SK-N-MC (cell line): Measurements from ENCODE around the gene POU3F1.
A peak's percentile ranks its signal among the peaks of the same experiment; 100 is the strongest.

Experiments
- DNase-seq: peaks from one replicate; pipeline ENCODE4 v3.0.0-alpha.2; 2011; ENCODE audit warnings: low read depth, low spot score
- H3K27ac ChIP-seq: fragments of 200-600 bp; sonication (generic); 2 replicates; pipeline ENCODE4 v1.5.1; 2016; ENCODE audit warnings: mixed run types
- H3K36me3 ChIP-seq: fragments of 200-600 bp; sonication (generic); 2 replicates; pipeline ENCODE4 v1.6.1; 2017; ENCODE audit warnings: antibody characterized with exemption, low read length, mixed read lengths; ENCODE audit not compliant: insufficient read depth
- H3K4me3 ChIP-seq: fragments of 200-600 bp; sonication (generic); 2 replicates; pipeline ENCODE4 v1.5.1; 2016
- H3K9ac ChIP-seq: fragments of 200-600 bp; sonication (generic); 2 replicates; pipeline ENCODE4 v1.8.0; 2017; ENCODE audit warnings: mixed run types, mixed read lengths; ENCODE audit not compliant: insufficient read length
- H3K9me3 ChIP-seq: fragments of 200-600 bp; sonication (generic); 2 replicates; pipeline ENCODE4 v1.6.1; 2017; ENCODE audit warnings: low read depth, mild to moderate bottlenecking, antibody characterized with exemption, low read length, moderate library complexity, mixed read lengths
- EZH2 ChIP-seq: fragments of 200-600 bp; sonication (generic); IDR thresholded peaks from one replicate; pipeline ENCODE4 v1.6.1; 2017; ENCODE audit warnings: antibody characterized with exemption
- FOXP2 ChIP-seq: optimal IDR thresholded peaks from 2 replicates; pipeline ENCODE3; 2011; ENCODE audit warnings: mild to moderate bottlenecking, moderate library complexity; ENCODE audit not compliant: insufficient read depth; ENCODE audit errors: extremely low read length, control extremely low read depth
- POLR2AphosphoS5 ChIP-seq: IDR thresholded peaks from 2 replicates; pipeline ENCODE4 v1.6.1; 2012; ENCODE audit warnings: mild to moderate bottlenecking, low read depth, low read length, borderline replicate concordance

POU3F1 gene

GRCh38 chr1:38000529-38001455 lies 45.8 kb downstream of the POU3F1 start:
- no peak for DNase-seq
- H3K9ac ChIP-seq = peak overlapping the region; percentile 75
- no peaks in the 10 kb centered on the region for H3K9me3 ChIP-seq
- TF ChIP-seq EZH2 (no peak), POLR2AphosphoS5 (no peak), FOXP2 (no peak)
- peaks cover 26% of the 10 kb centered on the region for H3K36me3 ChIP-seq
- peak overlapping the region; percentile 68 for H3K4me3 ChIP-seq
- H3K27ac ChIP-seq = peak overlapping the region; percentile 97

- DNase-seq = no peak
- peaks cover 26% of the 10 kb centered on the region for H3K36me3 ChIP-seq
- peak overlapping the region; percentile 75 for H3K9ac ChIP-seq
- H3K9me3 ChIP-seq = no peaks in the 10 kb centered on the region
- TF ChIP-seq POLR2AphosphoS5 (no peak), EZH2 (no peak), FOXP2 (no peak)
- peak overlapping the region; percentile 68 for H3K4me3 ChIP-seq
- peak overlapping the region; percentile 97 for H3K27ac ChIP-seq
Measured at GRCh38 chr1:38000233-38000528, 46.4 kb downstream of the POU3F1 start.

- peak overlapping the region; percentile 68 for H3K4me3 ChIP-seq
- no peak for DNase-seq
Measured at GRCh38 chr1:37999430-38000232, 47.0 kb downstream of the POU3F1 start.

GRCh38 chr1:37998913-37999429 lies 47.6 kb downstream of the POU3F1 start:
- H3K9ac ChIP-seq = peak overlapping the region; percentile 37

More at GRCh38 chr1:37999430-38000232, 47.0 kb downstream of the POU3F1 start:
- H3K9me3 ChIP-seq = no peaks in the 10 kb centered on the region
- TF ChIP-seq EZH2 (no peak), FOXP2 (no peak), POLR2AphosphoS5 (no peak)
- H3K9ac ChIP-seq = peak overlapping the region; percentile 75
- peak overlapping the region; percentile 97 for H3K27ac ChIP-seq
- peaks cover 26% of the 10 kb centered on the region for H3K36me3 ChIP-seq

GRCh38 chr1:37998089-37998808 lies 48.3 kb downstream of the POU3F1 start:
- TF ChIP-seq POLR2AphosphoS5 = no peak
- TF ChIP-seq FOXP2 = no peak
- TF ChIP-seq EZH2 = no peak
- no peaks in the 10 kb centered on the region for H3K9me3 ChIP-seq
- H3K27ac ChIP-seq = peak overlapping the region; percentile 97
- no peak for DNase-seq
- H3K9ac ChIP-seq = no peak overlapping the region
- H3K4me3 ChIP-seq = no peak overlapping the region
- peaks cover 26% of the 10 kb centered on the region for H3K36me3 ChIP-seq

More at GRCh38 chr1:37998913-37999429, 47.6 kb downstream of the POU3F1 start:
- Histone ChIP-seq H3K36me3 (peaks cover 26% of the 10 kb centered on the region), H3K9me3 (no peaks in the 10 kb centered on the region), H3K4me3 (0 out of 2 replicates have a peak overlapping the region, but pooled peaks have one; percentile 68), H3K27ac (peak overlapping the region; percentile 97)
- DNase-seq = no peak
- TF ChIP-seq FOXP2 = no peak
- TF ChIP-seq EZH2 = no peak
- TF ChIP-seq POLR2AphosphoS5 = no peak

GRCh38 chr1:37997256-37998088 lies 49.1 kb downstream of the POU3F1 start:
- peak overlapping the region; percentile 87 for H3K9ac ChIP-seq
- no peak for TF ChIP-seq FOXP2
- no peak for TF ChIP-seq EZH2
- no peak for TF ChIP-seq POLR2AphosphoS5
- H3K4me3 ChIP-seq = no peak overlapping the region; the same call in 1 of the 2 replicates
- no peak for DNase-seq
- peak overlapping the region; percentile 97 for H3K27ac ChIP-seq
- H3K36me3 ChIP-seq = peaks cover 26% of the 10 kb centered on the region
- H3K9me3 ChIP-seq = no peaks in the 10 kb centered on the region

GRCh38 chr1:37995751-37996345 lies 50.7 kb downstream of the POU3F1 start:
- Histone ChIP-seq H3K9ac (peak overlapping the region; percentile 87), H3K27ac (peak overlapping the region; percentile 96), H3K4me3 (peak overlapping the region; percentile 83), H3K9me3 (no peaks in the 10 kb centered on the region), H3K36me3 (peaks cover 26% of the 10 kb centered on the region)
- DNase-seq = no peak
- TF ChIP-seq EZH2 = no peak
- peak; percentile 77; the same call in 1 of the 2 replicates for TF ChIP-seq POLR2AphosphoS5
- peak; percentile 61 for TF ChIP-seq FOXP2
